Measurements from ENCODE around the gene OR4E2. TPM values are rescaled to one million over a fixed set of nuclear protein-coding genes. Genes with fewer than 3 reads are reported as not detected.
"Not testable (repeated sequence)": the region's sequence is repeated elsewhere in the genome, so short reads cannot be mapped to it uniquely, and the experiment has no call there.

OR4E2 gene
- not detected in 2 replicates for total RNA-seq (2014; rRNA removed; shearing (Covaris generic))
- polyA plus RNA-seq (2015; cell fraction: cytosol; rRNA removed) = not detected in 2 replicates
- polyA plus RNA-seq (2015; cell fraction: nucleus; rRNA removed) = not detected in 2 replicates

- DNase-seq (ENCODE audit: low read depth) = no peak
Measured at GRCh38 chr14:21653331-21653885, at the start of gene OR4E2. TSS of gene OR4E2 (plus strand) at chr14:21653835. CDS start at chr14:21665083, 11,248 bp downstream.

- no peak for DNase-seq (ENCODE audit: low read depth)
Measured at GRCh38 chr14:21612324-21612723, 41.3 kb upstream of the OR4E2 start.

GRCh38 chr14:21614240-21614639 lies 39.4 kb upstream of the OR4E2 start:
- DNase-seq (ENCODE audit: low read depth) = no peak

GRCh38 chr14:21617614-21618013 lies 36.0 kb upstream of the OR4E2 start:
- DNase-seq (ENCODE audit: low read depth) = no peak

GRCh38 chr14:21626491-21627230 lies 27.0 kb upstream of the OR4E2 start:
- DNase-seq (ENCODE audit: low read depth) = peak; percentile 65

- not testable (repeated sequence) for DNase-seq (ENCODE audit: low read depth)
Measured at GRCh38 chr14:21630503-21630902, 23.1 kb upstream of the OR4E2 start.

GRCh38 chr14:21631084-21631483 lies 22.6 kb upstream of the OR4E2 start:
- DNase-seq (ENCODE audit: low read depth) = no peak

GRCh38 chr14:21634840-21635239 lies 18.8 kb upstream of the OR4E2 start, which contains the start of gene OR10G2:
TSS of gene OR10G2 (minus strand) at chr14:21634940. CDS start at chr14:21634842, 98 bp downstream.
- DNase-seq (ENCODE audit: low read depth) = no peak

- DNase-seq (ENCODE audit: low read depth) = no peak
Measured at GRCh38 chr14:21642683-21643082, 11.0 kb upstream of the OR4E2 start.

GRCh38 chr14:21643407-21643806 lies 10.2 kb upstream of the OR4E2 start:
- DNase-seq (ENCODE audit: low read depth) = no peak

GRCh38 chr14:21647380-21647779 lies 6.3 kb upstream of the OR4E2 start:
- DNase-seq (ENCODE audit: low read depth) = no peak

GRCh38 chr14:21652209-21652808 lies 1.3 kb upstream of the OR4E2 start:
- DNase-seq (ENCODE audit: low read depth) = no peak

GRCh38 chr14:21654215-21654614 lies 580 bp downstream of the OR4E2 start:
- DNase-seq (ENCODE audit: low read depth) = no peak

GRCh38 chr14:21656980-21657379 lies 3.3 kb downstream of the OR4E2 start:
- DNase-seq (ENCODE audit: low read depth) = no peak

- DNase-seq (ENCODE audit: low read depth) = peak; percentile 21
Measured at GRCh38 chr14:21668377-21668776, 14.7 kb downstream of the OR4E2 start.

- DNase-seq (ENCODE audit: low read depth) = no peak
Measured at GRCh38 chr14:21669284-21669683, 15.6 kb downstream of the OR4E2 start.

GRCh38 chr14:21671371-21671770 lies 17.7 kb downstream of the OR4E2 start:
- no peak for DNase-seq (ENCODE audit: low read depth)

GRCh38 chr14:21672116-21672515 lies 18.5 kb downstream of the OR4E2 start:
- no peak for DNase-seq (ENCODE audit: low read depth)

GRCh38 chr14:21673718-21674117 lies 20.1 kb downstream of the OR4E2 start, which contains the start of gene OR4E1:
TSS of gene OR4E1 (minus strand) at chr14:21673818. CDS start at chr14:21670935, 2,883 bp downstream.
- no peak for DNase-seq (ENCODE audit: low read depth)

- no peak for DNase-seq (ENCODE audit: low read depth)
Measured at GRCh38 chr14:21675566-21675965, 21.9 kb downstream of the OR4E2 start.

GRCh38 chr14:21680072-21680471 lies 26.4 kb downstream of the OR4E2 start:
- peak; percentile 39 for DNase-seq (ENCODE audit: low read depth)

- DNase-seq (ENCODE audit: low read depth) = no peak
Measured at GRCh38 chr14:21686468-21686867, 32.8 kb downstream of the OR4E2 start.
